Measurements from ENCODE around the gene KITLG. TPM values are rescaled to one million over a fixed set of nuclear protein-coding genes. Genes with fewer than 3 reads are reported as not detected.

Gene KITLG
- total and polyA plus RNA-seq, 2 experiments from 2014 or later: 1.1 TPM

DNA sequence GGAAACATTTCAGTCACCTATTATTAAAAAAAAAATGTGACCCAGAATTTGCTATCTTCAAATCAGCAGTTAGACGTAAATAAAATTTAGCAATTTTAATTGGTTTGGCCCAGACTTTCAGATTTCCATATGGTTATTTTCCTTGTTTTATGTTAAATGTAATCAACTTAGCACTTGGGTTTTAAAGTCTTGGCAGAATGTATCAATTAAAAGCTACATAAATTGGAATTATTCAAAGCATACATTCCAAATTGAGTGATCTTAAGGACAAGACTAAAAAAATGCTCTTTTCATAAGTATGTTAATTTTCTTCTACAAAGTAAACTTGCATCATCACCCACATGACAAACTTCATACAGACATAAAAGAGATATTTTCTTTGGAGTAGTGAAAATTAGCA, 3.4 kb downstream of the KITLG start:
- peaks cover 12% of the 10 kb centered on the region for H3K4me1 ChIP-seq (ENCODE audit: low read depth)

DNA sequence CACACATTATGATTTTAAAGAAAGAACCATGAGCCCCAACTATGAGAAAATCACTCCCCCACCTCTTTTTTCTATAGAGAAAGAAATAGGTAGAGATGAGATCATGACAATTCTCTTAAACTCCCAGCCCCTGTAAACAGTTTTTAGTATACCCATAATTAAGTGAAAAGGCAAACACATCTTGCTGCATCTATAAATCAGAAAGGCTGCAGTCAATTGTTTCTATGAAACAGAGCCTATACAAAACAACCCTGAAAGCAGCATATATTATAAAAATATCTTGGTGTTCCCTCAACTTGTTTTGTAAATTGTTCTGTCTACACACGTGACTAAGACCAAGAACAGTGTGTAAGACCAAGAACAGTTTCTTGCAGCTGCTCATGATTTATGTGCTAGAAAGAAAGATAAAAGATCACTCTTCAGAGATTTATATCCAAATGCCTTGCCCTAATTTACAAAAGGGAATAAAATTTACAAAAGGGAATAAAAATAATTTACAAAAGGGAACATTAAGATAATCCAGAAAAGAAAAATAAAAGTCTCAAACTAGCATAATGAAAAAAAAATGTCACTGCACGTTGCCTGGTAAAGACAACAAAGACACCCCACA, 4.8 kb downstream of the KITLG start:
- Histone ChIP-seq H3K27me3 (peaks cover 9% of the 10 kb centered on the region), H3K4me1 (ENCODE audit: low read depth) (peaks cover 12% of the 10 kb centered on the region)
- TF ChIP-seq, protein P1, sequence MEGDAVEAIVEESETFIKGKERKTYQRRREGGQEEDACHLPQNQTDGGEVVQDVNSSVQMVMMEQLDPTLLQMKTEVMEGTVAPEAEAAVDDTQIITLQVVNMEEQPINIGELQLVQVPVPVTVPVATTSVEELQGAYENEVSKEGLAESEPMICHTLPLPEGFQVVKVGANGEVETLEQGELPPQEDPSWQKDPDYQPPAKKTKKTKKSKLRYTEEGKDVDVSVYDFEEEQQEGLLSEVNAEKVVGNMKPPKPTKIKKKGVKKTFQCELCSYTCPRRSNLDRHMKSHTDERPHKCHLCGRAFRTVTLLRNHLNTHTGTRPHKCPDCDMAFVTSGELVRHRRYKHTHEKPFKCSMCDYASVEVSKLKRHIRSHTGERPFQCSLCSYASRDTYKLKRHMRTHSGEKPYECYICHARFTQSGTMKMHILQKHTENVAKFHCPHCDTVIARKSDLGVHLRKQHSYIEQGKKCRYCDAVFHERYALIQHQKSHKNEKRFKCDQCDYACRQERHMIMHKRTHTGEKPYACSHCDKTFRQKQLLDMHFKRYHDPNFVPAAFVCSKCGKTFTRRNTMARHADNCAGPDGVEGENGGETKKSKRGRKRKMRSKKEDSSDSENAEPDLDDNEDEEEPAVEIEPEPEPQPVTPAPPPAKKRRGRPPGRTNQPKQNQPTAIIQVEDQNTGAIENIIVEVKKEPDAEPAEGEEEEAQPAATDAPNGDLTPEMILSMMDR (IDR thresholded peaks at IDR 0.05; ENCODE audit: low read depth, low read length): no peak

More for the DNA sequence above, 3.4 kb downstream of the KITLG start:
- DNase-seq (ENCODE audit: low read depth in 1 of 2, low spot score in 1 of 2): no peak
- Histone ChIP-seq H3K4me3 (no peak overlapping the region), H3K27ac (no peak overlapping the region), H3K27me3 (peaks cover 20% of the 10 kb centered on the region), H3K36me3 (no peaks in the 10 kb centered on the region), H3K9me3 (ENCODE audit: low read depth) (no peaks in the 10 kb centered on the region)
- TF ChIP-seq, protein P1 (IDR thresholded peaks at IDR 0.05; ENCODE audit: low read depth, low read length): no peak

DNA sequence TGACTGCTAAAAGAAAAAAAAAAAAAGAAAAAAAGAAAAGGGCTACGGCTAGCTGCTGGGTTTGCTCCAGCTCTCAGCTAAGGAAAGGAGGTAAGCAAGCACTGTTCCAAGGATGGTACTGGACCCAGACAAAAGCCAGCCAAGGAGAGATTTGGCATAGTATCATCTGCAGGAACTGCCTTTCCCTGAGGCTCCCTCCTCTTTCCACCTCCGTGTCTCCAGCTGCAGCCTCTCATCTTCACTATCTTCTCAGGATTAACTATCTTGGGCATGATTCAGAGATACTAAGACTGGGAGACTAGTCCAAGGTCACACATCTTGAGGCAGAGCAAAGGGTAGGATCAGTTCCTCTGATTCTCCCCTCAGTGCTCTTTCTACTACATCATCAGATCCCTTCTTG, 6.0 kb downstream of the KITLG start:
- Histone ChIP-seq H3K27ac (no peak overlapping the region), H3K9me3 (ENCODE audit: low read depth) (no peaks in the 10 kb centered on the region), H3K4me3 (no peak overlapping the region), H3K36me3 (no peaks in the 10 kb centered on the region), H3K4me1 (ENCODE audit: low read depth) (peaks cover 12% of the 10 kb centered on the region), H3K27me3 (peaks cover 9% of the 10 kb centered on the region)
- no peak for DNase-seq (ENCODE audit: low read depth in 1 of 2, low spot score in 1 of 2)
- TF ChIP-seq, protein P1 (IDR thresholded peaks at IDR 0.05; ENCODE audit: low read depth, low read length): no peak

More for the DNA sequence above, 4.8 kb downstream of the KITLG start:
- no peaks in the 10 kb centered on the region for H3K9me3 ChIP-seq (ENCODE audit: low read depth)
- H3K36me3 ChIP-seq: no peaks in the 10 kb centered on the region
- DNase-seq (ENCODE audit: low read depth in 1 of 2, low spot score in 1 of 2): no peak
- no peak overlapping the region for H3K4me3 ChIP-seq
- no peak overlapping the region for H3K27ac ChIP-seq

DNA sequence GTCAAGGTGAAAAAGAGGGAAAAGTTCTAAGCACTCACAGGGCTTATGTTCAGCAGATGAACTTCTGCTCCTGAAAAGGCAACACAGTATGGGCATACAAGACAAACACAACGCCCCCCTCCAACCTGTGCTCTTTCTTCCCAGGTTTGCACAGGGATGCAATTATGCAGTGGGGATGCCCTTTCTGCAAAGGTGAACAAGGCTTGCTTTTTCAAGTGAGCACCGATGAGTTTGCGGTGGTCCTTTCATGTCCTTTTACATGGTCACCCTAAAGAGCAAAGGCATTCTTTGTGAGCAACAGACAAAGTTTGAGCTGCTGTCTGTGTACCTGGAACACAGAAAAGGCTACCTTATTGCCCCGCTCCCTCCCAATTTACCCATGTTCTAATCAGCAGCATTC, 6.7 kb downstream of the KITLG start:
- Histone ChIP-seq H3K36me3 (no peaks in the 10 kb centered on the region), H3K27me3 (peaks cover 7% of the 10 kb centered on the region), H3K9me3 (ENCODE audit: low read depth) (no peaks in the 10 kb centered on the region), H3K4me1 (ENCODE audit: low read depth) (peaks cover 12% of the 10 kb centered on the region), H3K4me3 (no peak overlapping the region), H3K27ac (no peak overlapping the region)
- no peak for DNase-seq (ENCODE audit: low read depth in 1 of 2, low spot score in 1 of 2)
- TF ChIP-seq, protein P1 (IDR thresholded peaks at IDR 0.05; ENCODE audit: low read depth, low read length): no peak

DNA sequence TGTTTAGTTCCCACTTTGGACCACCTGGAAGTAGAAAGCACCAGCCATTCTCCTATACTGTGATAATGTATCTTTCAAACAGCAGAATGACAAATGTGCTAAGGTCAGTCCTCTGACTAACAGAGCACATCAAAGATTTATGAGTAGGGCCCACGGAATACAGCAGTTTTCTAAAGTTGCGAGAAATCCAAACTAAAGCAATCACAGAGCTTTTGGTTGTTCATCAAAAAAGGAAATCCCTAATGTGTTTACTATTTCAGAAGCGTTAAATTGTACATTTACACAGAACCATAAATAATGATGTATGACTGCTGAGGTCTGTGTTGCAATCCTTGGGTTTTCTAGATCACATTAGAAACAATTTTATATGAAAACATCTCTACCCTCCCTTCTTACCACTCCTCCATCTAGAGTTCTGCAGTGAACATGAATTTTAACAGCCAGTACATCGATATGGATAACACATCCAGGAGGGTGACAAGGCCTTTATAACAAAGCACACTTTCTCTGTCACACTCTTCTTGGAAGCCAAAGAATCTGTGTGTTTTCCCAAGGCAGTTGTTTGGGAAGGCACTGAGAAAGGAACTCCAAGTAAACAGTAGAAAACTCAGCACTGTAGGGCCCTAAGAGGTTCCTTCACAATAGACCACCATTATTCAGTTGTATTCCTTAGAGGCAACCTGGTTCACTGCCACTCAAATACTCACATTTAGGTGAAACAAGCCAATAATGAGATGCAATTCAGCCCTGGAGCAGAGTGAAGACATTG, 7.3 kb downstream of the KITLG start:
- Histone ChIP-seq H3K4me3 (no peak overlapping the region), H3K4me1 (ENCODE audit: low read depth) (peaks cover 6% of the 10 kb centered on the region), H3K36me3 (no peaks in the 10 kb centered on the region), H3K27me3 (peaks cover 2% of the 10 kb centered on the region), H3K27ac (no peak overlapping the region), H3K9me3 (ENCODE audit: low read depth) (no peaks in the 10 kb centered on the region)
- DNase-seq (ENCODE audit: low read depth in 1 of 2, low spot score in 1 of 2): no peak
- TF ChIP-seq, protein P1 (IDR thresholded peaks at IDR 0.05; ENCODE audit: low read depth, low read length): no peak
